Inferior parietal cortex (tissue), 1 donor: Measurements from ENCODE around the gene SLC25A29.
"Not testable (repeated sequence)": the region's sequence is repeated elsewhere in the genome, so short reads cannot be mapped to it uniquely, and the experiment has no call there.

Experiments
- DNase-seq: peaks from one replicate; pipeline ENCODE4 v3.0.0-alpha.2; 2016; ENCODE audit errors: extremely low spot score

Gene SLC25A29

GRCh38 chr14:100312110-100312876 lies 6.0 kb upstream of the SLC25A29 start:
- not testable (repeated sequence) for DNase-seq

- DNase-seq: no peak
Observed at GRCh38 chr14:100309028-100309737, 2.9 kb upstream of the SLC25A29 start.

- DNase-seq: not testable (repeated sequence)
Observed at GRCh38 chr14:100308427-100308792, 2.2 kb upstream of the SLC25A29 start.

- DNase-seq: no peak
Observed at GRCh38 chr14:100307766-100308426, 1.7 kb upstream of the SLC25A29 start.

- DNase-seq: no peak
Observed at GRCh38 chr14:100306998-100307765, 938 bp upstream of the SLC25A29 start.

GRCh38 chr14:100305324-100306100 lies 732 bp downstream of the SLC25A29 start:
- DNase-seq: no peak

- no peak for DNase-seq
Observed at GRCh38 chr14:100304825-100305323, 1.4 kb downstream of the SLC25A29 start.

GRCh38 chr14:100303925-100304324 lies 2.3 kb downstream of the SLC25A29 start:
- no peak for DNase-seq

GRCh38 chr14:100303179-100303578 lies 3.1 kb downstream of the SLC25A29 start:
- no peak for DNase-seq

GRCh38 chr14:100302616-100303015 lies 3.6 kb downstream of the SLC25A29 start:
- DNase-seq: no peak

- DNase-seq: no peak
Observed at GRCh38 chr14:100299238-100299560, 7.0 kb downstream of the SLC25A29 start.

GRCh38 chr14:100298551-100299237 lies 7.5 kb downstream of the SLC25A29 start:
- DNase-seq: no peak

- DNase-seq: peak; percentile 64
Observed at GRCh38 chr14:100297320-100298300, 8.6 kb downstream of the SLC25A29 start.

GRCh38 chr14:100296729-100297128 lies 9.5 kb downstream of the SLC25A29 start:
- DNase-seq: not testable (repeated sequence)

- no peak for DNase-seq
Observed at GRCh38 chr14:100296106-100296651, 10.1 kb downstream of the SLC25A29 start.

GRCh38 chr14:100295376-100296105 lies 10.7 kb downstream of the SLC25A29 start:
- DNase-seq: no peak

GRCh38 chr14:100294963-100295330 lies 11.3 kb downstream of the SLC25A29 start:
- no peak for DNase-seq

GRCh38 chr14:100294213-100294962 lies 11.9 kb downstream of the SLC25A29 start:
- no peak for DNase-seq
